WTC11 (cell line): Measurements from ENCODE around the gene REEP1. TPM values are rescaled to one million over a fixed set of nuclear protein-coding genes. Genes with fewer than 3 reads are reported as not detected.

Source experiments
- ATAC-seq: fragments of 200-7000 bp; cut with Tn5 transposase; 2 replicates; pipeline ENCODE4 v1.10.0; 2021; ENCODE audit warnings: mild to moderate bottlenecking, moderate library complexity
- CTCF ChIA-PET: fragments of 300-600 bp; sonication (Branson Sonifier 250); formaldehyde crosslinking; loops from one replicate; lab custom pipeline; 2021; ENCODE audit warnings: antibody characterized with exemption; lab: Charles Lee
- POLR2A ChIA-PET: fragments of 350-600 bp; sonication (Branson Sonifier 250); formaldehyde crosslinking; loops from one replicate; lab custom pipeline; 2021; ENCODE audit warnings: antibody characterized with exemption; lab: Charles Lee
- DNase-seq: peaks from one replicate; pipeline ENCODE4 v3.0.0; 2021; ENCODE audit warnings: low spot score
- H3K27ac Mint-ChIP-seq: 2 replicates; pipeline ENCODE4 v1.8.0; 2021; ENCODE audit warnings: mixed read lengths
- H3K27me3 Mint-ChIP-seq: 2 replicates; pipeline ENCODE4 v1.8.0; 2021; ENCODE audit warnings: low read depth, mild to moderate bottlenecking, moderate library complexity, mixed read lengths
- H3K36me3 Mint-ChIP-seq: 2 replicates; pipeline ENCODE4 v1.8.0; 2021; ENCODE audit warnings: mixed read lengths
- H3K4me1 Mint-ChIP-seq: 2 replicates; pipeline ENCODE4 v1.8.0; 2022; ENCODE audit warnings: mixed read lengths
- H3K4me3 Mint-ChIP-seq: 2 replicates; pipeline ENCODE4 v1.8.0; 2021; ENCODE audit warnings: mild to moderate bottlenecking, moderate library complexity, mixed read lengths
- H3K9me3 Mint-ChIP-seq: 2 replicates; pipeline ENCODE4 v1.8.0; 2021; ENCODE audit warnings: mixed read lengths
- ETV6 ChIP-seq: sonication (generic); formaldehyde crosslinking; IDR thresholded peaks from 2 replicates; pipeline ENCODE4 v1.8.1; 2022; ENCODE audit warnings: mild to moderate bottlenecking, missing genetic modification reagents
- NFATC4 ChIP-seq: fragments of 250-450 bp; sonication (Bioruptor Pico); IDR thresholded peaks from 2 replicates; pipeline ENCODE4 v1.9.0; 2021; ENCODE audit warnings: mild to moderate bottlenecking
- NR3C1 ChIP-seq: sonication (generic); formaldehyde crosslinking; conservative IDR thresholded peaks from 2 replicates; pipeline ENCODE4 v1.8.1; 2023; ENCODE audit warnings: low read depth, mild to moderate bottlenecking, missing genetic modification reagents
- OVOL2 ChIP-seq: fragments of 250-450 bp; sonication (Bioruptor Pico); IDR thresholded peaks from 2 replicates; pipeline ENCODE4 v1.9.0; 2021; ENCODE audit warnings: mild to moderate bottlenecking, borderline replicate concordance
- PRRX2 ChIP-seq: fragments of 250-450 bp; sonication (Bioruptor Pico); IDR thresholded peaks from 2 replicates; pipeline ENCODE4 v1.8.0; 2021; ENCODE audit warnings: mild to moderate bottlenecking
- SMAD4 ChIP-seq: sonication (generic); formaldehyde crosslinking; IDR thresholded peaks from 2 replicates; pipeline ENCODE4 v1.8.0; 2022; ENCODE audit warnings: mild to moderate bottlenecking, missing genetic modification reagents
- ZNF232 ChIP-seq: sonication (generic); formaldehyde crosslinking; IDR thresholded peaks from 2 replicates; pipeline ENCODE4 v1.8.0; 2022; ENCODE audit warnings: mild to moderate bottlenecking, missing genetic modification reagents
- ZNF423 ChIP-seq: fragments of 250-450 bp; sonication (Bioruptor Pico); IDR thresholded peaks from 2 replicates; pipeline ENCODE4 v2.1.2; 2022; ENCODE audit warnings: mild to moderate bottlenecking, moderate library complexity
- ZNF671 ChIP-seq: fragments of 250-450 bp; sonication (Bioruptor Pico); IDR thresholded peaks from 2 replicates; pipeline ENCODE4 v1.8.0; 2021; ENCODE audit warnings: mild to moderate bottlenecking
- total RNA-seq: library from RNA; stranded (reverse); gene quantifications from 3 replicates; pipeline ENCODE4 v1.2.3, GENCODE V29; 2021
- TF ChIP-seq, protein P1 (sequence below): fragments of 250-450 bp; sonication (Bioruptor Pico); conservative IDR thresholded peaks from 2 replicates; pipeline ENCODE4 v1.9.0; 2021; ENCODE audit warnings: mild to moderate bottlenecking
- TF ChIP-seq, protein P2 (sequence below): fragments of 200-600 bp; IDR thresholded peaks from 2 replicates; pipeline ENCODE4 v1.8.0; 2022; ENCODE audit warnings: antibody characterized with exemption
- TF ChIP-seq, protein P3 (sequence below): sonication (generic); formaldehyde crosslinking; IDR thresholded peaks from 2 replicates; pipeline ENCODE4 v1.8.0; 2023; ENCODE audit warnings: missing genetic modification reagents
- TF ChIP-seq, protein P4 (sequence below): sonication (generic); formaldehyde crosslinking; IDR thresholded peaks from 2 replicates; pipeline ENCODE4 v1.8.0; 2023; ENCODE audit warnings: missing genetic modification reagents, mild to moderate bottlenecking, borderline replicate concordance
- TF ChIP-seq, protein P5 (sequence below): sonication (generic); formaldehyde crosslinking; IDR thresholded peaks from 2 replicates; pipeline ENCODE4 v1.8.1; 2022; ENCODE audit warnings: low read depth, mild to moderate bottlenecking, moderate library complexity, missing genetic modification reagents, borderline replicate concordance
- TF ChIP-seq, protein P6 (sequence below): sonication (generic); formaldehyde crosslinking; IDR thresholded peaks from 2 replicates; pipeline ENCODE4 v1.8.1; 2023; ENCODE audit warnings: mild to moderate bottlenecking, moderate library complexity, missing genetic modification reagents
- TF ChIP-seq, protein P7 (sequence below): sonication (generic); formaldehyde crosslinking; IDR thresholded peaks from 2 replicates; pipeline ENCODE4 v1.8.0; 2022; ENCODE audit warnings: mild to moderate bottlenecking, missing genetic modification reagents
- TF ChIP-seq, protein P8 (sequence below): sonication (generic); formaldehyde crosslinking; IDR thresholded peaks from 2 replicates; pipeline ENCODE4 v1.8.1; 2023; ENCODE audit warnings: mild to moderate bottlenecking, missing genetic modification reagents
- TF ChIP-seq, protein P9 (sequence below): fragments of 250-450 bp; sonication (Bioruptor Pico); IDR thresholded peaks from 2 replicates; pipeline ENCODE4 v1.9.0; 2021; ENCODE audit warnings: moderate library complexity, mild to moderate bottlenecking, inconsistent platforms, borderline replicate concordance
- TF ChIP-seq, protein P10 (sequence below): sonication (generic); formaldehyde crosslinking; IDR thresholded peaks from 2 replicates; pipeline ENCODE4 v1.8.1; 2023; ENCODE audit warnings: mild to moderate bottlenecking, missing genetic modification reagents, moderate library complexity

Gene REEP1
- total RNA-seq, 1 experiment from 2014 or later: 1.9 TPM

DNA sequence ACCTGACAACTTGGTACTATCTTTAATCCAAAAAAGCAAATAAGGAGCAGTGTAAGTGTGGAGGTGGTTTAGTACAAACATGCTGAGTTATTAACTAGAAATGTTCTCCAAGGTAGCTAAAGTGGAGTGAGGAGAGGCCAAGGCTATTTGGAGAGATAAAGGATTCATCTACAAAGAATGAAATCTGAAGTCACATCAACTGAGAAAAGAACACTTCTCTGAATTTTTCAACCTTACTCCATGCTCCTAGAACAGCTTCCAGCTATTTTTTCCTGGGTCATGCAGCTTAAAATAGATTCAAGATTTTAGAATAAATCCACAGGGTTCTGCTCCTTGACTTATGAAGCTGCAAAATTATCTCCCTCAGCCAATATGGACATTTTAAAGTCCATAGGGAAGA, 160.8 kb downstream of the REEP1 start (continued):
- TF ChIP-seq NFATC4 (CRISPR knock-in tag): no peak
- TF ChIP-seq ZNF232 (CRISPR knock-in tag): no peak

DNA sequence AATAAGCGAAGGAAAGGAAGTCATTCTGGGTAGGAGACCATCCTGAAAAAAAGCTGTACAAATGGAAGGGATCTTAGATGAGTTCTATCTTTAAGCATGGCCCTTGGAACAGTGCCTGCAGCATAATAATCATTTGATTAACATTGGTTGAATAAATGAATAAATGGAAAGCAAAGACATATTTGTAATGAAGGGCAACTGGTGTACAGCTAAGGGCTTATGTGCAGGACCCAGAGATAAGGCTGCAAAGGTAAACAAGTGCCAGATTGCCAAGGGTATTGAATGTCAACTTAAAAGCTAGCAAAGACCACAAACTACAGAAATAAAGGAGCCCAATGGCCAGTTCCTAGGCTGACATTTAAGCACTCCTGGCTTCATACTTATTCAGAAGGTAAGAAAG, 161.6 kb downstream of the REEP1 start:
- H3K27me3 Mint-ChIP-seq: no peaks in the 10 kb centered on the region
- H3K9me3 Mint-ChIP-seq: no peaks in the 10 kb centered on the region
- DNase-seq (no peak), ATAC-seq (no peak)
- CTCF ChIA-PET: interaction anchor here (1.5 kb wide), 1 partner anchor 45 kb away, joined by 3 read pairs; no protein-coding TSS in a partner anchor
- H3K36me3 Mint-ChIP-seq: peaks cover 41% of the 10 kb centered on the region
- no peak overlapping the region for H3K4me3 Mint-ChIP-seq
- no peak overlapping the region for H3K27ac Mint-ChIP-seq
- no peaks in the 10 kb centered on the region for H3K4me1 Mint-ChIP-seq
- POLR2A ChIA-PET: interaction anchor here (1.3 kb wide), 1 partner anchor 19 kb away, joined by 6 read pairs; the partner anchor contains the start of gene IMMT
- TF ChIP-seq ZNF671 (no peak), ETV6 (CRISPR knock-in tag) (no peak), OVOL2 (no peak), ZNF423 (no peak), SMAD4 (no peak), NR3C1 (no peak), PRRX2 (no peak)
- TF ChIP-seq, protein P1, sequence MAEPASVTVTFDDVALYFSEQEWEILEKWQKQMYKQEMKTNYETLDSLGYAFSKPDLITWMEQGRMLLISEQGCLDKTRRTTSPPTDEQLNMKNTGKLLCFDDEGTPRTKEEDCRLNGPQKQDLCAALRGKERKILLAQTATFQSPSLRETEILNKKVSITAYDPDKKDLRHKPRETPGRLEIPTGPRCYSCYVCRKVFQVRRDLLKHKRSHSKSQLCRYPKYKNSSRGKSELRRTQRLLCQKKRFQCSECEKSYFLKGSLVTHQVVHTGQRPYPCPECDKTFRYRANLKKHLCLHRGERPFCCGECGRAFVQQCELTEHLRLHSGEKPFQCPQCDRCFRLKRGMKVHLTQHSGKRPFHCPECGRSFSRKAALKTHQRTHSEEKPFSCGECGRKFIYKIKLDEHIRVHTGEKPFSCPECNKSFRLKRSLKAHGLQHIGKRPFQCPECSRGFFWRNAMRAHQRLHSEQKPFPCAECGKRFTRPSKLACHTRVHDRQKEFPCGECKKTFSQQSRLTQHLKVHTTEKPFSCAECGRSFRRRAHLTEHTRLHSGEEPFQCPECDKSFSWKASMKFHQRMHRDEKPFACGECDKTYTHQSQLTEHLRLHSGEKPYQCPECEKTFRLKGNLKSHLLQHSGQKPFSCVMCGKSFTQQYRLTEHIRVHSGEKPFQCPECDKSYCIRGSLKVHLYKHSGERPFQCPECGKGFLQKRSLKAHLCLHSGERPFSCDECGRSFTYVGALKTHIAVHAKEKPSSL (CRISPR knock-in tag): no peak
- TF ChIP-seq, protein P2, sequence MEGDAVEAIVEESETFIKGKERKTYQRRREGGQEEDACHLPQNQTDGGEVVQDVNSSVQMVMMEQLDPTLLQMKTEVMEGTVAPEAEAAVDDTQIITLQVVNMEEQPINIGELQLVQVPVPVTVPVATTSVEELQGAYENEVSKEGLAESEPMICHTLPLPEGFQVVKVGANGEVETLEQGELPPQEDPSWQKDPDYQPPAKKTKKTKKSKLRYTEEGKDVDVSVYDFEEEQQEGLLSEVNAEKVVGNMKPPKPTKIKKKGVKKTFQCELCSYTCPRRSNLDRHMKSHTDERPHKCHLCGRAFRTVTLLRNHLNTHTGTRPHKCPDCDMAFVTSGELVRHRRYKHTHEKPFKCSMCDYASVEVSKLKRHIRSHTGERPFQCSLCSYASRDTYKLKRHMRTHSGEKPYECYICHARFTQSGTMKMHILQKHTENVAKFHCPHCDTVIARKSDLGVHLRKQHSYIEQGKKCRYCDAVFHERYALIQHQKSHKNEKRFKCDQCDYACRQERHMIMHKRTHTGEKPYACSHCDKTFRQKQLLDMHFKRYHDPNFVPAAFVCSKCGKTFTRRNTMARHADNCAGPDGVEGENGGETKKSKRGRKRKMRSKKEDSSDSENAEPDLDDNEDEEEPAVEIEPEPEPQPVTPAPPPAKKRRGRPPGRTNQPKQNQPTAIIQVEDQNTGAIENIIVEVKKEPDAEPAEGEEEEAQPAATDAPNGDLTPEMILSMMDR: no peak
- TF ChIP-seq, protein P3, sequence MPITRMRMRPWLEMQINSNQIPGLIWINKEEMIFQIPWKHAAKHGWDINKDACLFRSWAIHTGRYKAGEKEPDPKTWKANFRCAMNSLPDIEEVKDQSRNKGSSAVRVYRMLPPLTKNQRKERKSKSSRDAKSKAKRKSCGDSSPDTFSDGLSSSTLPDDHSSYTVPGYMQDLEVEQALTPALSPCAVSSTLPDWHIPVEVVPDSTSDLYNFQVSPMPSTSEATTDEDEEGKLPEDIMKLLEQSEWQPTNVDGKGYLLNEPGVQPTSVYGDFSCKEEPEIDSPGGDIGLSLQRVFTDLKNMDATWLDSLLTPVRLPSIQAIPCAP: no peak
- TF ChIP-seq, protein P4, sequence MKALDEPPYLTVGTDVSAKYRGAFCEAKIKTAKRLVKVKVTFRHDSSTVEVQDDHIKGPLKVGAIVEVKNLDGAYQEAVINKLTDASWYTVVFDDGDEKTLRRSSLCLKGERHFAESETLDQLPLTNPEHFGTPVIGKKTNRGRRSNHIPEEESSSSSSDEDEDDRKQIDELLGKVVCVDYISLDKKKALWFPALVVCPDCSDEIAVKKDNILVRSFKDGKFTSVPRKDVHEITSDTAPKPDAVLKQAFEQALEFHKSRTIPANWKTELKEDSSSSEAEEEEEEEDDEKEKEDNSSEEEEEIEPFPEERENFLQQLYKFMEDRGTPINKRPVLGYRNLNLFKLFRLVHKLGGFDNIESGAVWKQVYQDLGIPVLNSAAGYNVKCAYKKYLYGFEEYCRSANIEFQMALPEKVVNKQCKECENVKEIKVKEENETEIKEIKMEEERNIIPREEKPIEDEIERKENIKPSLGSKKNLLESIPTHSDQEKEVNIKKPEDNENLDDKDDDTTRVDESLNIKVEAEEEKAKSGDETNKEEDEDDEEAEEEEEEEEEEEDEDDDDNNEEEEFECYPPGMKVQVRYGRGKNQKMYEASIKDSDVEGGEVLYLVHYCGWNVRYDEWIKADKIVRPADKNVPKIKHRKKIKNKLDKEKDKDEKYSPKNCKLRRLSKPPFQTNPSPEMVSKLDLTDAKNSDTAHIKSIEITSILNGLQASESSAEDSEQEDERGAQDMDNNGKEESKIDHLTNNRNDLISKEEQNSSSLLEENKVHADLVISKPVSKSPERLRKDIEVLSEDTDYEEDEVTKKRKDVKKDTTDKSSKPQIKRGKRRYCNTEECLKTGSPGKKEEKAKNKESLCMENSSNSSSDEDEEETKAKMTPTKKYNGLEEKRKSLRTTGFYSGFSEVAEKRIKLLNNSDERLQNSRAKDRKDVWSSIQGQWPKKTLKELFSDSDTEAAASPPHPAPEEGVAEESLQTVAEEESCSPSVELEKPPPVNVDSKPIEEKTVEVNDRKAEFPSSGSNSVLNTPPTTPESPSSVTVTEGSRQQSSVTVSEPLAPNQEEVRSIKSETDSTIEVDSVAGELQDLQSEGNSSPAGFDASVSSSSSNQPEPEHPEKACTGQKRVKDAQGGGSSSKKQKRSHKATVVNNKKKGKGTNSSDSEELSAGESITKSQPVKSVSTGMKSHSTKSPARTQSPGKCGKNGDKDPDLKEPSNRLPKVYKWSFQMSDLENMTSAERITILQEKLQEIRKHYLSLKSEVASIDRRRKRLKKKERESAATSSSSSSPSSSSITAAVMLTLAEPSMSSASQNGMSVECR (CRISPR knock-in tag): no peak
- TF ChIP-seq, protein P5, sequence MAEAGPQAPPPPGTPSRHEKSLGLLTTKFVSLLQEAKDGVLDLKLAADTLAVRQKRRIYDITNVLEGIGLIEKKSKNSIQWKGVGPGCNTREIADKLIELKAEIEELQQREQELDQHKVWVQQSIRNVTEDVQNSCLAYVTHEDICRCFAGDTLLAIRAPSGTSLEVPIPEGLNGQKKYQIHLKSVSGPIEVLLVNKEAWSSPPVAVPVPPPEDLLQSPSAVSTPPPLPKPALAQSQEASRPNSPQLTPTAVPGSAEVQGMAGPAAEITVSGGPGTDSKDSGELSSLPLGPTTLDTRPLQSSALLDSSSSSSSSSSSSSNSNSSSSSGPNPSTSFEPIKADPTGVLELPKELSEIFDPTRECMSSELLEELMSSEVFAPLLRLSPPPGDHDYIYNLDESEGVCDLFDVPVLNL (CRISPR knock-in tag): no peak
- TF ChIP-seq, protein P6, sequence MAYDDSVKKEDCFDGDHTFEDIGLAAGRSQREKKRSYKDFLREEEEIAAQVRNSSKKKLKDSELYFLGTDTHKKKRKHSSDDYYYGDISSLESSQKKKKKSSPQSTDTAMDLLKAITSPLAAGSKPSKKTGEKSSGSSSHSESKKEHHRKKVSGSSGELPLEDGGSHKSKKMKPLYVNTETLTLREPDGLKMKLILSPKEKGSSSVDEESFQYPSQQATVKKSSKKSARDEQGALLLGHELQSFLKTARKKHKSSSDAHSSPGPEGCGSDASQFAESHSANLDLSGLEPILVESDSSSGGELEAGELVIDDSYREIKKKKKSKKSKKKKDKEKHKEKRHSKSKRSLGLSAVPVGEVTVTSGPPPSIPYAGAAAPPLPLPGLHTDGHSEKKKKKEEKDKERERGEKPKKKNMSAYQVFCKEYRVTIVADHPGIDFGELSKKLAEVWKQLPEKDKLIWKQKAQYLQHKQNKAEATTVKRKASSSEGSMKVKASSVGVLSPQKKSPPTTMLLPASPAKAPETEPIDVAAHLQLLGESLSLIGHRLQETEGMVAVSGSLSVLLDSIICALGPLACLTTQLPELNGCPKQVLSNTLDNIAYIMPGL (CRISPR knock-in tag): no peak
- TF ChIP-seq, protein P7, sequence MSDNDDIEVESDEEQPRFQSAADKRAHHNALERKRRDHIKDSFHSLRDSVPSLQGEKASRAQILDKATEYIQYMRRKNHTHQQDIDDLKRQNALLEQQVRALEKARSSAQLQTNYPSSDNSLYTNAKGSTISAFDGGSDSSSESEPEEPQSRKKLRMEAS (CRISPR knock-in tag): no peak
- TF ChIP-seq, protein P8, sequence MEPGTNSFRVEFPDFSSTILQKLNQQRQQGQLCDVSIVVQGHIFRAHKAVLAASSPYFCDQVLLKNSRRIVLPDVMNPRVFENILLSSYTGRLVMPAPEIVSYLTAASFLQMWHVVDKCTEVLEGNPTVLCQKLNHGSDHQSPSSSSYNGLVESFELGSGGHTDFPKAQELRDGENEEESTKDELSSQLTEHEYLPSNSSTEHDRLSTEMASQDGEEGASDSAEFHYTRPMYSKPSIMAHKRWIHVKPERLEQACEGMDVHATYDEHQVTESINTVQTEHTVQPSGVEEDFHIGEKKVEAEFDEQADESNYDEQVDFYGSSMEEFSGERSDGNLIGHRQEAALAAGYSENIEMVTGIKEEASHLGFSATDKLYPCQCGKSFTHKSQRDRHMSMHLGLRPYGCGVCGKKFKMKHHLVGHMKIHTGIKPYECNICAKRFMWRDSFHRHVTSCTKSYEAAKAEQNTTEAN (CRISPR knock-in tag): no peak
- TF ChIP-seq, protein P9, sequence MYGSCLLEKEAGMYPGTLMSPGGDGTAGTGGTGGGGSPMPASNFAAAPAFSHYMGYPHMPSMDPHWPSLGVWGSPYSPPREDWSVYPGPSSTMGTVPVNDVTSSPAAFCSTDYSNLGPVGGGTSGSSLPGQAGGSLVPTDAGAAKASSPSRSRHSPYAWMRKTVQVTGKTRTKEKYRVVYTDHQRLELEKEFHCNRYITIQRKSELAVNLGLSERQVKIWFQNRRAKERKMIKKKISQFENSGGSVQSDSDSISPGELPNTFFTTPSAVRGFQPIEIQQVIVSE (CRISPR knock-in tag): no peak
- TF ChIP-seq, protein P10, sequence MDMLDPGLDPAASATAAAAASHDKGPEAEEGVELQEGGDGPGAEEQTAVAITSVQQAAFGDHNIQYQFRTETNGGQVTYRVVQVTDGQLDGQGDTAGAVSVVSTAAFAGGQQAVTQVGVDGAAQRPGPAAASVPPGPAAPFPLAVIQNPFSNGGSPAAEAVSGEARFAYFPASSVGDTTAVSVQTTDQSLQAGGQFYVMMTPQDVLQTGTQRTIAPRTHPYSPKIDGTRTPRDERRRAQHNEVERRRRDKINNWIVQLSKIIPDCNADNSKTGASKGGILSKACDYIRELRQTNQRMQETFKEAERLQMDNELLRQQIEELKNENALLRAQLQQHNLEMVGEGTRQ: no peak
